Ovary (tissue), 3 donors: Measurements from ENCODE around the gene RAB14.

Experiments
- EP300 ChIP-seq: sonication (generic); formaldehyde crosslinking; IDR thresholded peaks from one replicate; pipeline ENCODE4 v1.6.1; 2017; ENCODE audit warnings: antibody characterized with exemption
- POLR2A ChIP-seq: fragments of 450-650 bp; IDR thresholded peaks from one replicate; pipeline ENCODE4 v1.6.1; 2017; ENCODE audit warnings: antibody characterized with exemption, mild to moderate bottlenecking, moderate library complexity
- TF ChIP-seq, protein P1 (sequence below), 3 donors: fragments of 450-650 bp in 2 of 3; fragments of 200-600 bp in 1 of 3; IDR thresholded peaks; one replicate each; pipeline versions ENCODE4 v1.5.1 to v1.8.0; 2016 to 2022; ENCODE audit warnings: antibody characterized with exemption in 3 of 3, mild to moderate bottlenecking in 1 of 3
- donor health status: DM: no; HTN: no; CAD: no.

DNA sequence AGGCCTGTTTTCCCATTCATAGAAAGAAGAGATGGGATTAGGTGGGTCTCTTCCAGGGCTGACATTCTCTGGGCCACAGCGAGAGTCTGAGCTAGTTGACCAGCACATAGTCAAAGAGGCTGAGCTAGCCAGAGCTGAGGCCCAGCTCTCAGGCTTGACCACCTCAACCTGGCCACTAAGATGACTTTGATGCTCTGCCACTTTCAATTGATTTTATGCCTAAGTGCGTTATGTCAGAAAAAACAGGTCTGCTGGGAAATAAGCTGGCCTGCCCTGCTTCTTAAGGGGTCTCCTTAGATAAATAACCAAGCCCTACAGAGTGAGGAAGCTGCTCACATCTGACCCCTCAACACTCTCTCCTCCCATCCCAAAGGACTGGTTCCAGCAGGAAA, 20.0 kb upstream of the RAB14 start:
- TF ChIP-seq, protein P1, sequence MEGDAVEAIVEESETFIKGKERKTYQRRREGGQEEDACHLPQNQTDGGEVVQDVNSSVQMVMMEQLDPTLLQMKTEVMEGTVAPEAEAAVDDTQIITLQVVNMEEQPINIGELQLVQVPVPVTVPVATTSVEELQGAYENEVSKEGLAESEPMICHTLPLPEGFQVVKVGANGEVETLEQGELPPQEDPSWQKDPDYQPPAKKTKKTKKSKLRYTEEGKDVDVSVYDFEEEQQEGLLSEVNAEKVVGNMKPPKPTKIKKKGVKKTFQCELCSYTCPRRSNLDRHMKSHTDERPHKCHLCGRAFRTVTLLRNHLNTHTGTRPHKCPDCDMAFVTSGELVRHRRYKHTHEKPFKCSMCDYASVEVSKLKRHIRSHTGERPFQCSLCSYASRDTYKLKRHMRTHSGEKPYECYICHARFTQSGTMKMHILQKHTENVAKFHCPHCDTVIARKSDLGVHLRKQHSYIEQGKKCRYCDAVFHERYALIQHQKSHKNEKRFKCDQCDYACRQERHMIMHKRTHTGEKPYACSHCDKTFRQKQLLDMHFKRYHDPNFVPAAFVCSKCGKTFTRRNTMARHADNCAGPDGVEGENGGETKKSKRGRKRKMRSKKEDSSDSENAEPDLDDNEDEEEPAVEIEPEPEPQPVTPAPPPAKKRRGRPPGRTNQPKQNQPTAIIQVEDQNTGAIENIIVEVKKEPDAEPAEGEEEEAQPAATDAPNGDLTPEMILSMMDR (IDR thresholded peaks at IDR 0.05), result no peak
- TF ChIP-seq POLR2A (no peak), EP300 (no peak)
